HG03378 (cell line): Measurements from ENCODE around the gene ARHGAP36.

Experiments
- ATAC-seq: cut with Tn5 transposase; IDR thresholded peaks from one replicate; pipeline ENCODE4 v1.9.1; 2021; ENCODE audit warnings: mild to moderate bottlenecking, moderate library complexity; ENCODE audit not compliant: unreplicated experiment

Gene ARHGAP36

GRCh38 chrX:131058136-131058868, at the start of gene ARHGAP36:
TSS of gene ARHGAP36 (plus strand) at chrX:131058346. CDS start at chrX:131081666, 23,320 bp downstream.
- ATAC-seq: no peak

- no peak for ATAC-seq
Measured at GRCh38 chrX:131010186-131010585, 48.0 kb upstream of the ARHGAP36 start.

GRCh38 chrX:131025336-131025735, 32.8 kb upstream of the ARHGAP36 start:
- no peak for ATAC-seq

GRCh38 chrX:131032354-131033230, 25.6 kb upstream of the ARHGAP36 start:
- ATAC-seq: no peak

GRCh38 chrX:131034063-131034462, 24.1 kb upstream of the ARHGAP36 start:
- no peak for ATAC-seq

GRCh38 chrX:131040781-131041180, 17.4 kb upstream of the ARHGAP36 start:
- ATAC-seq: no peak

- no peak for ATAC-seq
Measured at GRCh38 chrX:131041667-131042066, 16.5 kb upstream of the ARHGAP36 start.

GRCh38 chrX:131045726-131046125, 12.4 kb upstream of the ARHGAP36 start:
- ATAC-seq: no peak

GRCh38 chrX:131046596-131046995, 11.6 kb upstream of the ARHGAP36 start:
- no peak for ATAC-seq

GRCh38 chrX:131047180-131047579, 11.0 kb upstream of the ARHGAP36 start:
- ATAC-seq: no peak

- no peak for ATAC-seq
Measured at GRCh38 chrX:131053076-131053475, 5.1 kb upstream of the ARHGAP36 start.

GRCh38 chrX:131054906-131055305, 3.2 kb upstream of the ARHGAP36 start:
- no peak for ATAC-seq

GRCh38 chrX:131057706-131058105, 440 bp upstream of the ARHGAP36 start:
- no peak for ATAC-seq

- no peak for ATAC-seq
Measured at GRCh38 chrX:131059246-131059645, 1.1 kb downstream of the ARHGAP36 start.

- no peak for ATAC-seq
Measured at GRCh38 chrX:131060147-131060546, 2.0 kb downstream of the ARHGAP36 start.

GRCh38 chrX:131061306-131061705, 3.2 kb downstream of the ARHGAP36 start:
- no peak for ATAC-seq

- ATAC-seq: no peak
Measured at GRCh38 chrX:131063613-131064012, 5.5 kb downstream of the ARHGAP36 start.

- ATAC-seq: no peak
Measured at GRCh38 chrX:131066237-131066636, 8.1 kb downstream of the ARHGAP36 start.

GRCh38 chrX:131067216-131067615, 9.1 kb downstream of the ARHGAP36 start:
- ATAC-seq: no peak

- ATAC-seq: no peak
Measured at GRCh38 chrX:131067846-131068745, 9.9 kb downstream of the ARHGAP36 start.
